NCI-H146 treated with DMSO at 0.1 percent for 48 hours (cell line): ENCODE measurements around the gene ADRB1.

ENCODE experiments used
- DNase-seq: peaks from one replicate; lab custom pipeline; 2025; ENCODE audit not compliant: unreplicated experiment; lab: John Stamatoyannopoulos, UW

Gene ADRB1

DNA sequence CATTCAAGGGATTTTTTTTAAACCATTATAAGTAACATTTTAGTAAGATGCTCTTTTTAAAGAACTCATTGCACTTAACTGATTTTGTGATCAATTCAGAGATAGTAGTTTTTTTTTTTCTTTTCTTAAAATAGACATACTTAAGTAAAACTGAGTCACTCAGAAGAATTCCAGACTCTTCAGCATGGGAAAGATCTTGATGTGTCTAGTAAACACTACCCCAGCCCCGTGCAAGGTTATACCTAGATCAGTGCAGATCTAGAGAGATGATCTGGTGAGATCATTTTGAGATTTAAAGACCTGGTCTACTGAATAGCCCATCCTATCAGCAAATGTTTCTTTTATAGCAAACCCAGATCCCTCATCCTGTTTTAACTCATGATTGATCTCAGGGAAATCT lies 8.6 kb downstream of the ADRB1 start:
- no peak for DNase-seq

DNA sequence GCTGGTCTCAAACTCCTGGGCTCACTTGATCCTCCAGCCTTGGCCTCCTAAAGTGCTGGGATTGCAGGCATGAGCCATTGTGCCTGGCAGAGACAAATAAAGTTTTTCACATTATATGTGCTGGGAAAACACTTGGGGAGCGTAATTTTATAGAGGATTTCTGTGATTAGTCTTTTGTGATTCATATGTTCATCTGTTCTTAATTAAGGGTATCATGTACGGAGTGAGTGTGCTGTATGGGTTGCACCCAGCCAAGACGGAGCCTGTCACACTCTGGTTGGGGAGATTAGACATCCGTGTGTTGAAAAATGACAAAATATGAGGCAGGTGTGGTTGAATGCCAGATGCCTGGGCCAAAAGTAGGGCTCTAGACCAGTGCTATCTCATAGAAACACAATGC lies 10.3 kb downstream of the ADRB1 start:
- DNase-seq, result no peak

DNA sequence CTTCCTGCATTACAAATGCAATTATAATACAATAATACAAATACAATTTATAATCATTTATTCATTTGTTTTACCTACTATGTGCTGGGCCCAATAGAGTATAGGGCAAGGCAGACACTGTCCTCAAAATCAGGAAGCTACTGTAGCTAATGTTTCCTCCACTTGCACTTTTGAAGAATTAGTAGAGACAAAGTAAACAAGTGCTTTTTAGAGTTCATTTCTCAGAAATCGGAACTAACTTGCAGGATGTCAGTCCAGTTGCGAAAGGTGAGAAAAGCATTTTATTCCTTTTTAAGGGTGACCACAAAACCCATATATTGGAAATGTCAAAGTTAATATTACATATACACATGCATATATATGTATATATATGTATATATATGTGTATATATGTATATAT lies 14.2 kb downstream of the ADRB1 start:
- DNase-seq, result no peak

DNA sequence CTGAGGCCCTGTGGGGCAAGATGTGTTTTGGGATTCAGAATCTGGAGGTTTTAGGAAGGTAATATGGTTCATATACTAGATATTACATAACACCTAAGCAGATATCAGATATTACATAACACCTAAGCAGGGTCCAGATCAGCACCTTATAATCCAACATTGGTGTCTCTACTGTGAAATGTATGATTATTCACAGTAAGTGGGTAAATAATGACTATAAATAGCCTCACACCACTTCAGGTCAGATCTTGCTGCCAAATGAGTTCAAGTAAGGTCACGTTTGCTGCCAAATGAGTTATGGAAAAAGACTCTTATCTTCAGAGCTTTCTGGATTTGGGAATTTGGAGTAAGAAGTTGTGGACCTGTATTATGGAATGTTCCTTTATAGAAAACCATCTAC lies 14.6 kb downstream of the ADRB1 start:
- DNase-seq, result no peak

DNA sequence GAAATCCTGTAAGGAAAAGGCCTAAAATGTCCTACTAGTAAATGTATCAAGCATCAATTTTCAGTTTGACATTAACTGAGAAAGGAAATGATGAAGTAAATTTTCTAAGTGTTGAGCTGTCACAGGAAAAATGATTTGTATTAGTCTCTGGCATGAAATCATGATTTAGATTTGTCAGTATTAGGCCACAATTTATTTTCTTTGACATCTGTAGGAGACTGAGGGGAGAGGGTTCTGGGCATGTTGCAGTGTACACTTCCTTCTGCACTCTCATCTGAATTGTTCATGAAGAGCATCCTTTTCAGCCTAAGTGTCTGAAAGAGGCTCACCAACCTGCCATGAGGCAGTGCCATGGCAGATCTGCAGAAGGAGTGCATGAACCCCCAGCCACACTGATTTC lies 15.9 kb downstream of the ADRB1 start:
- DNase-seq, result no peak

DNA sequence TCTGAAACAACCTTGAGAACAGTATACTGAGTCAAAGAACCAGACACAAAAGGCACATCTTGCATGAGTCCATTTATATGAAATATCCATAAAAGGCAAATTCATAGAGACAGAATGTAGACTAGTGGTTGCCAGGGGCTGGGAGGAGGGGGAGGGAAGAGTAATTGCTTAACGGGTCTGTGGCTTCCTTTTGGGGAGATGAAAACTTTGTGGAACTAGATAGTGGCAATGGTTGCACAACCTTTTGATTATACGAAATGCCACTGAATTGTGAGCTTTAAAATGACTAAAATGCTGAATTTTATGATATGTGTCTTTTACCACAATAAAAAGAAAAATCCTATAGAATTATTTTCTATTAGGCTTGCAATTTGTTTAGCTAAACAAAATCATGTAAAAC lies 16.8 kb downstream of the ADRB1 start:
- DNase-seq, result no peak

DNA sequence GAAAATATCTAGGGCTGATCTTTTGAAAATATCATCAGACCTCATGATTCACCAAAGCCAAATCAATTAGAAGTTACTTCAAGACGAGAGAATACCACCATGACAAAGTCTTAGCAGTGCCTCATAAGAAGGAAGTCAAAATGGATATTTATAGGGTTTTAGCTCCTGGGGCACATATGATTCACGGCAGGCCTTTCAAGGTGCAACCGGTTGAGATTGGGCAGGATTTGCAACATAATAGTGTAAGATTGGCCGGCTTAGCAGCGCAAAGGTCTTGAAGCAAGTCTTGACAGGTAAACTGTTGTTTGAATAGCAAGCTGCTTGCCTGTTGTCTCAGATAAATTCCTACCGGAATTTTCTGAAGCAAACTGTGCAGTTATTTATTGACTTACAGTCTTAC lies 17.5 kb downstream of the ADRB1 start:
- DNase-seq, result no peak

DNA sequence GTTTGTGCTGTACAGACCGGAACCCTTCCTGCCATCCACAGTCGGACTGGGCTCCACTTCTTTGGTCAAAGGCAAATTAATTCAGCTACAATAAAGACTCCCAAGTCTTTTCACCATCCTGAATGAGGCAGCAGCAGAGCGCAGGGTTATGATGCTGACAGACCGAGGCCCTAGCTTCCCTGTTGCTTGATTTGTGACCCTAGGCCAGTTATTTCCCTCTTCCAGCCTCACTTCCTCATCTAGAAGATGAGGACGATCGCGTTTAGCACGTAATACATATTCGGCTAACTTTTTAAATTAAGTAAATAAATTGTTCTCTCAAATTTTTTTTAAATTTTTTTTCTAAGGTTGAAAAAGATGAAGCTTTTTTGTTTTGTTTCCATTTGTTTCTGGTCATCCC lies 18.1 kb downstream of the ADRB1 start:
- no peak for DNase-seq

DNA sequence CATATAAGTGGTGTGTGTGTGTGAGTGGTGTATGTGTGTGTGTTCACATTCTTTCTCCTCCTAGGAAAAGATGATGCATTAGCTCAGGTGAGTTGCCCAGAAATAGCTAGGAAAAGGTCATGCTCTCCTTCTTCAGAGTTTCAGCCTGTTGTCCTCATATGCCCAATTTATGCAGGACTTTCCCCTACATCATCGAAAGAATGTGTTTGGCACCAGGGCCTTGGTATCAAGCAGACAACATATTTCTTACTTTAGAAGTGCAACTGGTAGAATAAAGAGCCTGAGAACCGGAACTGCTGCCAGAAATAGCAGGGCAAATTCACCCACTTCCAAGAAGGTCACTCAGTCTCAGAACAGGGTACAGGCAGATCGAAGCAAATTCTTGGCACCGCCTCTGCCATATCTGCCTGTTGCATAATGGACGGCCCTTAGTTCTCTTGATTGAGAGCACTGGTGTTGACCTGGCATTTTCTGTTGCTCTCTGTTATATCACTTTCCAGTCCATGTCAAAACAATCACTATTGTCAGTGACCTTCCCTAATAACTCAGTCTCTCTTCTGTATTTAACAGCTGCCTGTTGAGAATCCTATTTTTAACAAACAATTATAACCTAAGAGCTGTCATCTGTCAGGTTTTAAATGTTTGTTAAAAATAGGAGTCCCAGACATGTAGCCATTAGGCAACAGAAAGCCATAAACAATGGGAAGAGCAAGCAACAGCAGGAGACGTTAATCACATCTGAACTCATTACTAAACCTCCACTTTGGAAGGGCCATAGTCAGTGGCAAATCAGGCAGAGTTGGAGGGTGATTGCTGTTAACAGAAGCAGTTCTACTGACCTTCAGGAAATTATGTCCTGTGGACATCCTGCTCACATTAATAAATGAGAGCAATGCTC lies 20.7 kb downstream of the ADRB1 start:
- peak; percentile 66 for DNase-seq

DNA sequence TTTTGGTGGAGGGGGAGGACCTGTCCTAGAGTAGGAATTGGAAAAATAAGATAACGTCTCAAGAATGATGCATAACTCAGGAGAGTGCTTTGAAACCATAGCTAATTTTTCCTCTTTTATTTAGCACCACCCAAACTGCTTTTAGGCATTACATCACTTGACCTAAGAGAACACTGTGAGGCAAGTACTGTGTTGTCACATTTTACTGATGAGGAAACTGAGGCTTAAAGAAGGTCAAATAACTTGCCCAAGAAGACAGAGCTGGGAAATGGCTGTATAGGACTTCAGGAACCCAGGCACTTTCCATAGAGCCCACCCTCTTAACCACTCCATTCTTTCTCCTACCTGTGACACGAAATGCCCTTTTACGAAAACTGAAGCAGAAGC lies 21.4 kb downstream of the ADRB1 start:
- no peak for DNase-seq

DNA sequence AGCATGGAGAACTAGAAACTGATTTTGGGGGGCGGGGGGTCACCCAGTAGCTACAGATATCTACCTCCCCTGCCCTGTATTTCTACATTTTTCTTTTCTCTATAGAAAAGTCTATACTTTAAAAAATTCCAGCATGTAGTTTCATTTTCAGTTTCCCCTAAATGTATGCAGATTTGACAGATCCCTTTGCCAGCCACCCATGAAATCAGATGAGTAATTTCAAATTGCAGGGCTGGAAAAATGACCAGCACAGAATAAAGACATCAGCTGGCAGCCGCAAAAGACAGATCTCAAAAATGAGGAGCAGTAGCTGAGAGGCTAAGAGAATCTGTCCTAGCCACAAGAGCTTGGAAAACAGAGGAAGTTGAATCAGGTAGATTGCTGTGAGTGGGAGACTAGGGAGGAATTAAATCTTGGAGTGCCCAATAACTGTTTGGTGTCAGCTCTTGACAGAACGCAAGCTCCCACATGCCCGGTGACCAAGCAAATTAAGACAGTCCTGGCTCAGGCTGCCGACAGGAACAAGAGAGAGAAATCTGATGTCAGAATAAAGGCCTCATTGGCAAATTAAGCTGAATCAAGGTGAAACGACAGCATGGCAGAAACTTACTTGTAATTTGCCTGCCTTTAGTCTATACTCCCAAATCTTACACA lies 24.5 kb downstream of the ADRB1 start:
- no peak for DNase-seq

DNA sequence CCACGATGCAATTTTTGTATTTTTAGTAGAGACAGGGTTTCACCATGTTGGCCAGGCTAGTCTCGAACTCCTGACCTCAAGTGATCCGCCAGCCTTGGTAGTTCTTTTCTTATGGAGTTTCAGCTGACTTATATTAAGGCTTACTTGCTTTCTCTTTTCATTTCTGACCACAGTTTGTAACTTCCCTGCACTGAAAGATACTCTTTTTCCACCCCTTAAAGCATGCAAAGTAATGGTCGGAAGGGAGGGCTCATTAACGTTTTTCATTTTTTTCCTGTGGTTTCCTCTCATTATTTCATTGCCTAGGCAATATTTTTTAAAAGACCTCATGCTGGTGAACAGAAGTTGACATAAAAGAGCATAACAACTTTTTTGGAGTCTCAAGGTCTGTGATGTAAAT lies 27.0 kb downstream of the ADRB1 start:
- no peak for DNase-seq

DNA sequence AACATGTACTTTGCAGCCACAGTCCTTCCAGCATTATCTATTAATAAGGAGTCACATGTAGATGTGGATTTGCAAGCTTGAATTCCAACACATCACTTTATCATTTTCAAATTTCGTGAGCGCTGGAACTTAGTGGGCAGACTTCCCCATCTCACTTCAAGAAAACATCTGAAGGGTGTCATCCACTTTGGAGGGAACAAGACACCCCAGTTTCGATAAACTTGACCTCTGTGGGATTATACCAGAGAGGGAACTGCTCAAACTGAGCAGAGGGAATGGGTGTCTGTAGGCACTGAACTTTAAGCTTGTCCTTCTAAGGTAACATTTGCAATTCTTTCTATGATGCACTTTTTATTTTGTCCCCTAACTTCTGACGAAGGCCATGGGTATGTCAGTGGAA lies 27.5 kb downstream of the ADRB1 start:
- DNase-seq, result no peak

DNA sequence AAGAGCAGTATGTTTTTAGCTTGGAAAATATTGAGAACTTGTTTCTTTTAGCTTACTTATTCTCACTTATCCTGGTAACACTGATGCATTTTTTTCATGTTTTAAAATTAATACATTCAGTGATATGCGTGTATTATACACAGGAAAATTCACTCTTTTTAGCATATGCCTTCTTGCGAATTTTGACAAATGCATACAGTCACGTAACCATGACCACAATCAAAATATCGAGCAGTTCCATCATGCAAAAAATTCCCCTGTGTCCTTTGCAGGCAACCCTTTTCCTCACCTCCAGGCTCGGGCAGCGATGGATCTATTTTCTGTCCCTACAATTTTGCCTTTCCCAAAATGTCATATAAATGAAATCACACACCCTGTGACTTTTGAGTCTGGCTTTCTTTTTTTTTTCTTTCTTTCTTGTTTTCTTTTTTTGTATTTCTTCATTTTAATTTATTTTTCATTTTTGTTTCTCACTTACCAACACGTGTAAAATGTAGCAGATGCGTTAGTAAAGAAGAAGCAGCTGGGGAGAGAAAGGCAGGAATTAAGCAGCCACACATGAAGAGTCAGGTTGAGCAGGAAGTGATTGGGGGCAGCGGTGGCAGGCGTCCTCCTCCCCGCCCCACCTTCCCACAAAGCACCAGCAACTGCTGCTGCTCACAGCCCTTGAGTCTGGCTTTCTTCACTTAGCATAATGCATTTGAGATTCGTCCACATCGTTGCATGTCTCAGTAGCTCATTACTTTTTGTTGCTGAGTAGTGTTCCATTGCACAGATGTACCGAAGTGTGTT lies 29.9 kb downstream of the ADRB1 start:
- DNase-seq, result no peak

DNA sequence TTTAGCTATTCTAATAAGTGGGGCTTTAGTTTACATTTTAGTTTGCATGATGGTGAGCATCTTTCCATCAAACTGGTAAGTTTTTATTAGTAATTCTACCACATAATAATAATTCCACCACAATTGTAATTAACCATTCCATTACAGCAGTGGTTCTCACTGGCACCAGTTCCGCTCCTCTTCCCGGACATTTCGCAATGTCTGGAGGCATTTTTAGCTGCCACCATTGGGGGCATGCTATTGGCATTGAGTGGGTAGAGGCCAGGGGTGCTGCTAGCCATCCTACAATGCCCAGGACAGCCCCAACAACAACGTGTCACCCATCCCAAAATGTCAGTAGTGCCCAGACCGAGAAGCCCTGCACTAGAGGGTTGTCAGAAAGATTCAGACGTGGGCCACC lies 31.4 kb downstream of the ADRB1 start:
- DNase-seq, result no peak

DNA sequence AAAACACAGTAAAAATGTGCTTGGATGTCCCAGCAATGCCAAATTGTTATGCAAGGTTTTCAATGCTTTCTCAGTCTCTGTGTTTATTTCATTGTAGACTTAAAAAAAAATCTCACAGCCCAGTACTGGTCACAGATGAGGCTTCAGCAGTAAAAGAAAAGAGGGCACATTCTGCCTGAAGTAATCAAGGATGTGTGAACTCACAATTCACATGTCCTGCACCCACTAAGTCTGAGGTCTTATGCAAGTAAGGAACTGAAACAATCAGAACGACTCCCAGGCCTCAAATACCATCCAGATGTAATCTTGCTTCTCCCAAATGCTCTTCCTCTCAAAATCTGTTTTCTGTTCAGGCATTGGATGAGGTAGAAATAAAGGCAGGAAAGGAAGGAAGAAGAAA lies 33.7 kb downstream of the ADRB1 start:
- no peak for DNase-seq

DNA sequence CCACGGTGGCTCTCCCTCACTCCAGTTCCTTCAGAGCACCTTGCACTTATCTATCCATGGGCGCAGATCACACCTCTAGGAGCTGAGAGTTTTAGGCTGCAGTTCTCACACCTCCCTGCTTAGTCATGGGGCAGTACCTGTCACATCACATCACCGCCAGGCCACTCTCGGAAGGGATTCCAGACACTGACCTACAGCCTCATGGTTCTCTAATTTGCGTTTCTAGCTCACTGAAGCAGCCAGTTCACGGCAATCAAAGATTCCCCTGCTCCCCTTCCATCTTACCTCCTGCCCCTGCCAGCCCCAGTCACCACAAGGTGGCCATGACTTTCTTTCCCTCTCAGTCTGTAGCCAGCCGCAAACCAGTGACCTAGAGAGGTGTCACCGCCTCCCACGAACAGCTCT lies 34.2 kb downstream of the ADRB1 start:
- DNase-seq, result no peak

DNA sequence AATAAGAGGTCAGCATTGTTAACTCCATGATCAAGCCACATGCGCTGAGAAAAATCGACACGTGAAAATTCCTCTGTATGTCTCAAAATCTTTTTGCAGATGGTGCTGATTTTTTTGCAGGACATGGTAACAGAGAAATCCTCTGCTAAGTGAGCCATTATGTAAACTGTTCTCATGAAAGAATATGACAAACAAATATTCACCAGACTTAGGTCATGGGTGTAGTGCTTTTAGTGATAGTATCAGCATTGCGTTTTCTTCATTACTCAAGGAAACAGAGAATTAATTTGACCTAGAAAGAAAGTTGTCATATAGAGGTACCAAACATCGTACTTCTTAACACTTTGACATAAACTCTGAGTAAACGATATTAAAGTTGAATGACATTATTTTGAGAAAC lies 34.7 kb downstream of the ADRB1 start:
- DNase-seq, result no peak

DNA sequence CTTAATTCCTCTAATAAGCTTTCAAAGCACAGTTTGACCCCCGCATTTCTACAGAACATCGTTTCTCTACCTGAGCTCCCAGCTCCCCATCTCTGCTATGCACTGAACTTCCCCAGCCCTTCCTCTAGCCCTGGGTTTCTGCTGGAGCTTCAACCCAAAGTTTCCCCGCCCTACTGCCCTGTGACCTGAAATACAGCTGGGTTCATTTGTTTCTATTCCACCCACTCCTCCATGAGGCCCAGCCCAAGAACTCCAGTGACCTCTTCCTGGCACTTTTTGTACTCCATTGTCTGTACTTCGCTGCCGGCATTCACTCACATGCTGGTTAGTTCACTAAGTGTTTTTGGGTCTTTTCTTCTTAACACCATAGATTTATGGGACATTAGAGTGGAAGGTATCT lies 35.8 kb downstream of the ADRB1 start:
- DNase-seq, result no peak

DNA sequence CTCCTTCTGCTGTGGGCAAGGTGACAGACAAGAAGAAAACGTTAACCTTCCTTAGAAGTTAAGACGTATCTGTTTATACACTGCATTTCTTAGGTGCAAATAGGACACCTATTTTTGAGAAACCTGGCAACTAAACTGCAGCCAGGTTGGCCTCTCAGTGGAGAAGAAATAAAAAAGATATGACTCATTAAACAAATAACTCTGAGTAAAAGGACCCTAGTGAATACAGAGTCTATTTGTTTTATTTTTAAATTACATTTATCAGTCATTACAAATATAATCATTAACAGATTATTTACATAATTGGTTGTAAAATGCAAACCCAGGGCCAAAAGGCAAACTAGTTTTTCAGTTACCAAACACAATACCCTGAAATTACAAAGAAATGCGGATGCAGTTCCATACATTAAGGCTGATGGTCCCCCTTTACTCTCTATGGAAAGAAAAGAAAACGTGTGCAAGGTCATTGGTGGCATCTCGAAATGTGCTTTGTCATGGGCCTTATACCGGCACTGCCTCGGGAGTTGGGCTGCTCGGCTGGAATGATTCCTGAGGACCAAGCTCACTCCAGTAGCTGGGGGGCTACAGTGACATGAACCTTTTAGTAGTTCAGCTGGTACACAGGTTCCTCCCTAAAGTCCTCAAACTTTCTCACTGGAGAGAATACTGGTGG lies 38.4 kb downstream of the ADRB1 start:
- DNase-seq, result peak; percentile 35

DNA sequence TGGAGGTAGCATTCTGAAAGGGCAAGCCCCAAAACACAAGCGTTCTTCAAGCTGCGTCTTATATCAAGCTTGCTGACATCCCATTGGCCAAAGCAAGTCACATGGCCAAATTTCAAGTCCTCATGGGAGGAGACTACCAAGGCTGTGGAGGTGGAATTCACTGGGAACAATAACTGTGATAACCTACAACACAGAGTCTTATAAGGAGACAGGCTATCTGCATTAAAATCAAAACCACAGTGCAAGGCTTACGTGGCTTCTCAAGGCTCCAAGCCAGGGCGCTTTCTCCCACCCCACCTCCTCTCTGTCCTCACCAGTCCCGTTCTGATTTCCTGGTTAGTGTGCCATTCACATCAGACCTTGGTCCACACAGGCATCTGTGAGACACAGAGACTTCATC lies 39.4 kb downstream of the ADRB1 start:
- peak; percentile 93 for DNase-seq
